GM23338 (cell line): ENCODE results near the gene RIT2. TPM values are rescaled to one million over a fixed set of nuclear protein-coding genes. Genes with fewer than 3 reads are reported as not detected.

ENCODE experiments used
- ATAC-seq: fragments of 200-7000 bp; cut with Tn5 transposase; 3 replicates; pipeline ENCODE4 v1.9.1; 2020
- DNase-seq: peaks from one replicate; pipeline ENCODE4 v3.0.0-alpha.2; 2015; ENCODE audit warnings: low spot score
- H2AFZ ChIP-seq: fragments of 200-600 bp; sonication (generic); 2 replicates; pipeline ENCODE4 v1.8.0; 2016; ENCODE audit warnings: antibody characterized with exemption, mild to moderate bottlenecking, moderate library complexity
- H3F3A ChIP-seq: fragments of 200-600 bp; sonication (generic); replicated peaks from 2 replicates; pipeline ENCODE4 v1.8.0; 2017; ENCODE audit warnings: antibody characterized with exemption, mixed run types, low read depth
- H3K27ac ChIP-seq: fragments of 200-600 bp; sonication (generic); 2 replicates; pipeline ENCODE4 v1.6.1; 2016; ENCODE audit warnings: low read depth
- H3K27me3 ChIP-seq: fragments of 200-600 bp; sonication (generic); 2 replicates; pipeline ENCODE4 v1.8.0; 2016; ENCODE audit warnings: mild to moderate bottlenecking, mixed run types, moderate library complexity; ENCODE audit not compliant: insufficient read depth
- H3K36me3 ChIP-seq: fragments of 200-600 bp; sonication (generic); 2 replicates; pipeline ENCODE4 v1.8.0; 2016; ENCODE audit warnings: mild to moderate bottlenecking; ENCODE audit not compliant: insufficient read depth
- H3K4me1 ChIP-seq: fragments of 200-600 bp; sonication (generic); 2 replicates; pipeline ENCODE4 v1.8.0; 2016; ENCODE audit warnings: mild to moderate bottlenecking, moderate library complexity; ENCODE audit not compliant: insufficient read depth
- H3K4me2 ChIP-seq: fragments of 200-600 bp; sonication (generic); 2 replicates; pipeline ENCODE4 v1.7.1; 2017; ENCODE audit warnings: mixed run types
- H3K4me3 ChIP-seq: fragments of 200-600 bp; sonication (generic); 2 replicates; pipeline ENCODE4 v1.6.1; 2016; ENCODE audit warnings: mixed run types
- H3K79me2 ChIP-seq: fragments of 200-600 bp; sonication (generic); replicated peaks from 2 replicates; pipeline ENCODE4 v1.8.0; 2017; ENCODE audit warnings: mild to moderate bottlenecking; ENCODE audit not compliant: insufficient read depth
- H3K9me2 ChIP-seq: fragments of 200-600 bp; sonication (generic); 2 replicates; pipeline ENCODE4 v1.8.0; 2017; ENCODE audit not compliant: insufficient read depth
- H4K20me1 ChIP-seq: fragments of 200-600 bp; sonication (generic); replicated peaks from 2 replicates; pipeline ENCODE4 v1.8.0; 2017; ENCODE audit warnings: mild to moderate bottlenecking; ENCODE audit not compliant: insufficient read depth
- H3K27ac Mint-ChIP-seq: 2 replicates; pipeline ENCODE4 v1.8.0; 2020; ENCODE audit warnings: inconsistent platforms, mild to moderate bottlenecking, moderate library complexity, mixed read lengths
- H3K27me3 Mint-ChIP-seq: 3 replicates; pipeline ENCODE4 v1.8.0; 2022; ENCODE audit warnings: low read depth, mild to moderate bottlenecking, moderate library complexity, mixed read lengths, inconsistent platforms; ENCODE audit not compliant: insufficient read depth, poor library complexity
- H3K36me3 Mint-ChIP-seq: 3 replicates; pipeline ENCODE4 v1.8.0; 2021; ENCODE audit warnings: low read depth, mild to moderate bottlenecking, inconsistent platforms, moderate library complexity, mixed read lengths
- H3K4me1 Mint-ChIP-seq: 3 replicates; pipeline ENCODE4 v1.8.0; 2020; ENCODE audit warnings: mild to moderate bottlenecking, inconsistent platforms, mixed read lengths
- H3K4me3 Mint-ChIP-seq: 3 replicates; pipeline ENCODE4 v1.8.0; 2021; ENCODE audit warnings: moderate library complexity, mild to moderate bottlenecking, inconsistent platforms, mixed read lengths
- H3K9me3 Mint-ChIP-seq: 3 replicates; pipeline ENCODE4 v1.8.0; 2020; ENCODE audit warnings: moderate library complexity, mild to moderate bottlenecking, inconsistent platforms, mixed read lengths
- CREB1 ChIP-seq: fragments of 250-450 bp; sonication (Bioruptor Pico); IDR thresholded peaks from 2 replicates; pipeline ENCODE4 v1.5.0; 2020; ENCODE audit warnings: low read depth, mild to moderate bottlenecking, moderate library complexity
- EZH2 ChIP-seq: fragments of 200-600 bp; sonication (generic); IDR thresholded peaks from one replicate; pipeline ENCODE4 v1.8.0; 2017; ENCODE audit warnings: antibody characterized with exemption, mild to moderate bottlenecking, low read depth; ENCODE audit not compliant: unreplicated experiment
- EZH2phosphoT487 ChIP-seq: fragments of 200-600 bp; sonication (generic); IDR thresholded peaks from one replicate; pipeline ENCODE4 v1.8.1; 2018; ENCODE audit warnings: antibody characterized with exemption; ENCODE audit not compliant: unreplicated experiment
- JUNB ChIP-seq: IDR thresholded peaks from one replicate; pipeline ENCODE4 v1.6.1; 2016; ENCODE audit warnings: antibody characterized with exemption; ENCODE audit not compliant: unreplicated experiment
- NANOG ChIP-seq: IDR thresholded peaks from 2 replicates; pipeline ENCODE4 v1.6.1; 2016; ENCODE audit warnings: antibody characterized with exemption, borderline replicate concordance
- POLR2AphosphoS5 ChIP-seq: IDR thresholded peaks from 2 replicates; pipeline ENCODE4 v1.6.1; 2016; ENCODE audit warnings: antibody characterized with exemption, low read depth
- STAT1 ChIP-seq: IDR thresholded peaks from one replicate; pipeline ENCODE4 v1.6.1; 2016; ENCODE audit warnings: antibody characterized with exemption; ENCODE audit not compliant: unreplicated experiment
- ZNF331 ChIP-seq: fragments of 250-450 bp; sonication (Bioruptor Pico); IDR thresholded peaks from 2 replicates; pipeline ENCODE4 v1.5.0; 2020; ENCODE audit warnings: low read depth, mild to moderate bottlenecking, moderate library complexity
- polyA plus RNA-seq: library from polyadenylated mRNA; unstranded; fragments of >200 nt; fragmentation: Nextera tagmentation; extraction: Ambion mirVana; gene quantifications from 2 replicates; pipeline ENCODE4 v1.2.1, GENCODE V29; 2016
- total RNA-seq: library from RNA; depleted of rRNA; stranded (reverse); fragments of >200 nt; shearing (Covaris generic); gene quantifications from 2 replicates; pipeline ENCODE4 v1.2.3, GENCODE V29; 2014
- TF ChIP-seq, protein P1 (sequence below): IDR thresholded peaks from 2 replicates; pipeline ENCODE4 v1.6.1; 2016; ENCODE audit warnings: antibody characterized with exemption
- TF ChIP-seq, protein P2 (sequence below): IDR thresholded peaks from one replicate; pipeline ENCODE4 v1.6.1; 2018; ENCODE audit warnings: antibody characterized with exemption; ENCODE audit not compliant: unreplicated experiment
- TF ChIP-seq, protein P3 (sequence below), 2 experiments: fragments of 200-600 bp in 1 of 2; sonication (generic) in 1 of 2; conservative IDR thresholded peaks; 2 replicates each; pipeline versions ENCODE4 v1.5.1 to v1.6.1; 2016 to 2017; ENCODE audit warnings: antibody characterized with exemption in 2 of 2, low read depth in 2 of 2, mild to moderate bottlenecking in 2 of 2, moderate library complexity in 1 of 2
- TF ChIP-seq, protein P4 (sequence below): fragments of 250-450 bp; sonication (Bioruptor Pico); IDR thresholded peaks from 2 replicates; pipeline ENCODE4 v1.5.0; 2020; ENCODE audit warnings: mild to moderate bottlenecking, moderate library complexity

Gene RIT2
- total and polyA plus RNA-seq, 2 experiments from 2014 or later: 1.9 to 8.8 TPM

DNA sequence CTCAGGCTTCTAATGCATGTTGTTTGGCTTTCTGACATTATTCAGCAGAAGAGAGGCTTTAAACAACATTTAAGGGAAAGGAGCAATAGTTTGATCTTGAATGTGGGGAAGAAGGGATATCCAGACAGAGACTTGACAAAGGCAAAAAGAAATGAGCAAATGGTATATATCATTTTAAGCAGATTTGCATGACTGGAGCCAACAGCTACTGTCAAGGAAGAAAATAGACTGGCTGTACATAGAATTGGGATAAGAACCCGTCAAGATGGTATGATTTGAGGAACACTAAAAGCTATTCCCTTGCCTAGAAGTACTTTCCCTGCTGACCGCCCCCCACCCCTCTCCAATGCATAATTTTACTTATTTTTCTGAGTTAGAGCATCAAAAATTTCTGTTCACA, 174.5 kb downstream of the RIT2 start:
- peaks cover 2% of the 10 kb centered on the region for H3K27me3 Mint-ChIP-seq
- no peak overlapping the region for H3K27ac Mint-ChIP-seq
- H3K4me3 ChIP-seq: no peak overlapping the region

More for the DNA sequence above, 174.5 kb downstream of the RIT2 start:
- ATAC-seq: no peak
- peaks cover 21% of the 10 kb centered on the region for H3K4me1 ChIP-seq
- H4K20me1 ChIP-seq: no peaks in the 10 kb centered on the region
- H3K27ac ChIP-seq: no peak overlapping the region
- no peak overlapping the region for H2AFZ ChIP-seq
- Mint-ChIP-seq H3K4me3 (no peak overlapping the region), H3K4me1 (peaks cover 14% of the 10 kb centered on the region), H3K9me3 (peaks cover 2% of the 10 kb centered on the region; the same call in 1 of the 3 replicates), H3K36me3 (peaks cover 17% of the 10 kb centered on the region; the same call in 2 of the 3 replicates)
- H3K9me2 ChIP-seq: peaks cover 5% of the 10 kb centered on the region; the same call in 1 of the 2 replicates
- H3K4me2 ChIP-seq: no peak overlapping the region
- TF ChIP-seq, protein P1, sequence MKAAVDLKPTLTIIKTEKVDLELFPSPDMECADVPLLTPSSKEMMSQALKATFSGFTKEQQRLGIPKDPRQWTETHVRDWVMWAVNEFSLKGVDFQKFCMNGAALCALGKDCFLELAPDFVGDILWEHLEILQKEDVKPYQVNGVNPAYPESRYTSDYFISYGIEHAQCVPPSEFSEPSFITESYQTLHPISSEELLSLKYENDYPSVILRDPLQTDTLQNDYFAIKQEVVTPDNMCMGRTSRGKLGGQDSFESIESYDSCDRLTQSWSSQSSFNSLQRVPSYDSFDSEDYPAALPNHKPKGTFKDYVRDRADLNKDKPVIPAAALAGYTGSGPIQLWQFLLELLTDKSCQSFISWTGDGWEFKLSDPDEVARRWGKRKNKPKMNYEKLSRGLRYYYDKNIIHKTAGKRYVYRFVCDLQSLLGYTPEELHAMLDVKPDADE: no peak
- TF ChIP-seq, protein P2, sequence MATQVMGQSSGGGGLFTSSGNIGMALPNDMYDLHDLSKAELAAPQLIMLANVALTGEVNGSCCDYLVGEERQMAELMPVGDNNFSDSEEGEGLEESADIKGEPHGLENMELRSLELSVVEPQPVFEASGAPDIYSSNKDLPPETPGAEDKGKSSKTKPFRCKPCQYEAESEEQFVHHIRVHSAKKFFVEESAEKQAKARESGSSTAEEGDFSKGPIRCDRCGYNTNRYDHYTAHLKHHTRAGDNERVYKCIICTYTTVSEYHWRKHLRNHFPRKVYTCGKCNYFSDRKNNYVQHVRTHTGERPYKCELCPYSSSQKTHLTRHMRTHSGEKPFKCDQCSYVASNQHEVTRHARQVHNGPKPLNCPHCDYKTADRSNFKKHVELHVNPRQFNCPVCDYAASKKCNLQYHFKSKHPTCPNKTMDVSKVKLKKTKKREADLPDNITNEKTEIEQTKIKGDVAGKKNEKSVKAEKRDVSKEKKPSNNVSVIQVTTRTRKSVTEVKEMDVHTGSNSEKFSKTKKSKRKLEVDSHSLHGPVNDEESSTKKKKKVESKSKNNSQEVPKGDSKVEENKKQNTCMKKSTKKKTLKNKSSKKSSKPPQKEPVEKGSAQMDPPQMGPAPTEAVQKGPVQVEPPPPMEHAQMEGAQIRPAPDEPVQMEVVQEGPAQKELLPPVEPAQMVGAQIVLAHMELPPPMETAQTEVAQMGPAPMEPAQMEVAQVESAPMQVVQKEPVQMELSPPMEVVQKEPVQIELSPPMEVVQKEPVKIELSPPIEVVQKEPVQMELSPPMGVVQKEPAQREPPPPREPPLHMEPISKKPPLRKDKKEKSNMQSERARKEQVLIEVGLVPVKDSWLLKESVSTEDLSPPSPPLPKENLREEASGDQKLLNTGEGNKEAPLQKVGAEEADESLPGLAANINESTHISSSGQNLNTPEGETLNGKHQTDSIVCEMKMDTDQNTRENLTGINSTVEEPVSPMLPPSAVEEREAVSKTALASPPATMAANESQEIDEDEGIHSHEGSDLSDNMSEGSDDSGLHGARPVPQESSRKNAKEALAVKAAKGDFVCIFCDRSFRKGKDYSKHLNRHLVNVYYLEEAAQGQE: no peak
- TF ChIP-seq, protein P3, sequence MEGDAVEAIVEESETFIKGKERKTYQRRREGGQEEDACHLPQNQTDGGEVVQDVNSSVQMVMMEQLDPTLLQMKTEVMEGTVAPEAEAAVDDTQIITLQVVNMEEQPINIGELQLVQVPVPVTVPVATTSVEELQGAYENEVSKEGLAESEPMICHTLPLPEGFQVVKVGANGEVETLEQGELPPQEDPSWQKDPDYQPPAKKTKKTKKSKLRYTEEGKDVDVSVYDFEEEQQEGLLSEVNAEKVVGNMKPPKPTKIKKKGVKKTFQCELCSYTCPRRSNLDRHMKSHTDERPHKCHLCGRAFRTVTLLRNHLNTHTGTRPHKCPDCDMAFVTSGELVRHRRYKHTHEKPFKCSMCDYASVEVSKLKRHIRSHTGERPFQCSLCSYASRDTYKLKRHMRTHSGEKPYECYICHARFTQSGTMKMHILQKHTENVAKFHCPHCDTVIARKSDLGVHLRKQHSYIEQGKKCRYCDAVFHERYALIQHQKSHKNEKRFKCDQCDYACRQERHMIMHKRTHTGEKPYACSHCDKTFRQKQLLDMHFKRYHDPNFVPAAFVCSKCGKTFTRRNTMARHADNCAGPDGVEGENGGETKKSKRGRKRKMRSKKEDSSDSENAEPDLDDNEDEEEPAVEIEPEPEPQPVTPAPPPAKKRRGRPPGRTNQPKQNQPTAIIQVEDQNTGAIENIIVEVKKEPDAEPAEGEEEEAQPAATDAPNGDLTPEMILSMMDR (conservative IDR thresholded peaks at IDR 0.05; ENCODE audit: low read depth in 2 of 2): no peak
- TF ChIP-seq EZH2 (no peak), POLR2AphosphoS5 (no peak), NANOG (no peak), ZNF331 (no peak), JUNB (no peak), STAT1 (no peak), CREB1 (no peak), EZH2phosphoT487 (no peak)
- TF ChIP-seq, protein P4, sequence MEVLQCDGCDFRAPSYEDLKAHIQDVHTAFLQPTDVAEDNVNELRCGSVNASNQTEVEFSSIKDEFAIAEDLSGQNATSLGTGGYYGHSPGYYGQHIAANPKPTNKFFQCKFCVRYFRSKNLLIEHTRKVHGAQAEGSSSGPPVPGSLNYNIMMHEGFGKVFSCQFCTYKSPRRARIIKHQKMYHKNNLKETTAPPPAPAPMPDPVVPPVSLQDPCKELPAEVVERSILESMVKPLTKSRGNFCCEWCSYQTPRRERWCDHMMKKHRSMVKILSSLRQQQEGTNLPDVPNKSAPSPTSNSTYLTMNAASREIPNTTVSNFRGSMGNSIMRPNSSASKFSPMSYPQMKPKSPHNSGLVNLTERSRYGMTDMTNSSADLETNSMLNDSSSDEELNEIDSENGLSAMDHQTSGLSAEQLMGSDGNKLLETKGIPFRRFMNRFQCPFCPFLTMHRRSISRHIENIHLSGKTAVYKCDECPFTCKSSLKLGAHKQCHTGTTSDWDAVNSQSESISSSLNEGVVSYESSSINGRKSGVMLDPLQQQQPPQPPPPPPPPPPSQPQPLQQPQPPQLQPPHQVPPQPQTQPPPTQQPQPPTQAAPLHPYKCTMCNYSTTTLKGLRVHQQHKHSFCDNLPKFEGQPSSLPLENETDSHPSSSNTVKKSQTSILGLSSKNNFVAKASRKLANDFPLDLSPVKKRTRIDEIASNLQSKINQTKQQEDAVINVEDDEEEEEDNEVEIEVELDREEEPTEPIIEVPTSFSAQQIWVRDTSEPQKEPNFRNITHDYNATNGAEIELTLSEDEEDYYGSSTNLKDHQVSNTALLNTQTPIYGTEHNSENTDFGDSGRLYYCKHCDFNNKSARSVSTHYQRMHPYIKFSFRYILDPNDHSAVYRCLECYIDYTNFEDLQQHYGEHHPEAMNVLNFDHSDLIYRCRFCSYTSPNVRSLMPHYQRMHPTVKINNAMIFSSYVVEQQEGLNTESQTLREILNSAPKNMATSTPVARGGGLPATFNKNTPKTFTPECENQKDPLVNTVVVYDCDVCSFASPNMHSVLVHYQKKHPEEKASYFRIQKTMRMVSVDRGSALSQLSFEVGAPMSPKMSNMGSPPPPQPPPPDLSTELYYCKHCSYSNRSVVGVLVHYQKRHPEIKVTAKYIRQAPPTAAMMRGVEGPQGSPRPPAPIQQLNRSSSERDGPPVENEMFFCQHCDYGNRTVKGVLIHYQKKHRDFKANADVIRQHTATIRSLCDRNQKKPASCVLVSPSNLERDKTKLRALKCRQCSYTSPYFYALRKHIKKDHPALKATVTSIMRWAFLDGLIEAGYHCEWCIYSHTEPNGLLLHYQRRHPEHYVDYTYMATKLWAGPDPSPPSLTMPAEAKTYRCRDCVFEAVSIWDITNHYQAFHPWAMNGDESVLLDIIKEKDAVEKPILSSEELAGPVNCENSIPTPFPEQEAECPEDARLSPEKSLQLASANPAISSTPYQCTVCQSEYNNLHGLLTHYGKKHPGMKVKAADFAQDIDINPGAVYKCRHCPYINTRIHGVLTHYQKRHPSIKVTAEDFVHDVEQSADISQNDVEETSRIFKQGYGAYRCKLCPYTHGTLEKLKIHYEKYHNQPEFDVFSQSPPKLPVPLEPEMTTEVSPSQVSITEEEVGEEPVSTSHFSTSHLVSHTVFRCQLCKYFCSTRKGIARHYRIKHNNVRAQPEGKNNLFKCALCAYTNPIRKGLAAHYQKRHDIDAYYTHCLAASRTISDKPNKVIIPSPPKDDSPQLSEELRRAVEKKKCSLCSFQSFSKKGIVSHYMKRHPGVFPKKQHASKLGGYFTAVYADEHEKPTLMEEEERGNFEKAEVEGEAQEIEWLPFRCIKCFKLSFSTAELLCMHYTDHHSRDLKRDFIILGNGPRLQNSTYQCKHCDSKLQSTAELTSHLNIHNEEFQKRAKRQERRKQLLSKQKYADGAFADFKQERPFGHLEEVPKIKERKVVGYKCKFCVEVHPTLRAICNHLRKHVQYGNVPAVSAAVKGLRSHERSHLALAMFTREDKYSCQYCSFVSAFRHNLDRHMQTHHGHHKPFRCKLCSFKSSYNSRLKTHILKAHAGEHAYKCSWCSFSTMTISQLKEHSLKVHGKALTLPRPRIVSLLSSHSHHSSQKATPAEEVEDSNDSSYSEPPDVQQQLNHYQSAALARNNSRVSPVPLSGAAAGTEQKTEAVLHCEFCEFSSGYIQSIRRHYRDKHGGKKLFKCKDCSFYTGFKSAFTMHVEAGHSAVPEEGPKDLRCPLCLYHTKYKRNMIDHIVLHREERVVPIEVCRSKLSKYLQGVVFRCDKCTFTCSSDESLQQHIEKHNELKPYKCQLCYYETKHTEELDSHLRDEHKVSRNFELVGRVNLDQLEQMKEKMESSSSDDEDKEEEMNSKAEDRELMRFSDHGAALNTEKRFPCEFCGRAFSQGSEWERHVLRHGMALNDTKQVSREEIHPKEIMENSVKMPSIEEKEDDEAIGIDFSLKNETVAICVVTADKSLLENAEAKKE (CRISPR knock-in tag): no peak
- H3K27me3 ChIP-seq: no peaks in the 10 kb centered on the region
- no peaks in the 10 kb centered on the region for H3K79me2 ChIP-seq
- DNase-seq: no peak
- no peaks in the 10 kb centered on the region for H3F3A ChIP-seq
- H3K36me3 ChIP-seq: no peaks in the 10 kb centered on the region
